ENCODE results near the gene CCM2.

The CCM2 gene

GRCh38 chr7:44995555-44996493, 4.2 kb upstream of the CCM2 start:
- CTCF ChIA-PET: interaction anchor here (0.8 to 2.0 kb wide), 7 partner anchors 13 to 140 kb away, joined by 3 to 6 read pairs (median 4); no protein-coding TSS in a partner anchor
- no peak for DNase-seq (ENCODE audit: extremely low spot score)
- POLR2A ChIA-PET: interaction anchor here (0.7 to 1.0 kb wide), 2 partner anchors 12 to 23 kb away, joined by 3 read pairs; no protein-coding TSS in a partner anchor
- TF ChIP-seq CTCF (IDR thresholded peaks at IDR 0.05; ENCODE audit: control extremely low read depth, extremely low read depth, low read depth, missing control alignments): no peak

- ChIA-PET CTCF (interaction anchor here (2.6 to 3.7 kb wide), 2 partner anchors 10 to 25 kb away, joined by 18 to 19 read pairs; no protein-coding TSS in a partner anchor), POLR2A (interaction anchor here (1.0 to 2.0 kb wide), 2 partner anchors 12 to 17 kb away, joined by 3 to 9 read pairs; no protein-coding TSS in a partner anchor)
- no peak for TF ChIP-seq CTCF (IDR thresholded peaks at IDR 0.05; ENCODE audit: control extremely low read depth, extremely low read depth, low read depth, missing control alignments)
- no peak for DNase-seq (ENCODE audit: extremely low spot score)
Observed at GRCh38 chr7:44998153-44998871, 1.7 kb upstream of the CCM2 start.

- no peak for TF ChIP-seq CTCF (IDR thresholded peaks at IDR 0.05; ENCODE audit: control extremely low read depth, extremely low read depth, low read depth, missing control alignments)
- peak; percentile 94 for DNase-seq (ENCODE audit: extremely low spot score)
- ChIA-PET CTCF (interaction anchor here (1.7 to 3.7 kb wide), 3 partner anchors 11 to 26 kb away, joined by 6 to 19 read pairs (median 18); no protein-coding TSS in a partner anchor), POLR2A (interaction anchor here (0.6 to 2.0 kb wide), 6 partner anchors 14 to 93 kb away, joined by 3 to 13 read pairs (median 7); no protein-coding TSS in a partner anchor)
Observed at GRCh38 chr7:44999245-45000092, 532 bp upstream of the CCM2 start.

GRCh38 chr7:45001138-45001694, 1.2 kb downstream of the CCM2 start:
- CTCF ChIA-PET: interaction anchor here (0.9 to 2.6 kb wide), 14 partner anchors 11 to 511 kb away, joined by 3 to 16 read pairs (median 4); partner anchors contain the start of gene NUDCD3

GRCh38 chr7:45001826-45002225, 1.8 kb downstream of the CCM2 start:
- POLR2A ChIA-PET: interaction anchor here (0.9 to 1.6 kb wide), 2 partner anchors 17 to 28 kb away, joined by 3 to 4 read pairs; no protein-coding TSS in a partner anchor
- no peak for DNase-seq (ENCODE audit: extremely low spot score)
- CTCF ChIA-PET: interaction anchor here (0.7 to 2.6 kb wide), 13 partner anchors 11 to 512 kb away, joined by 3 to 16 read pairs (median 4); partner anchors contain the start of gene NUDCD3
- TF ChIP-seq CTCF (IDR thresholded peaks at IDR 0.05; ENCODE audit: control extremely low read depth, extremely low read depth, low read depth, missing control alignments): no peak

More at GRCh38 chr7:45001138-45001694, 1.2 kb downstream of the CCM2 start:
- no peak for TF ChIP-seq CTCF (IDR thresholded peaks at IDR 0.05; ENCODE audit: control extremely low read depth, extremely low read depth, low read depth, missing control alignments)
- DNase-seq (ENCODE audit: extremely low spot score): peak; percentile 41
- POLR2A ChIA-PET: interaction anchor here (0.7 to 1.6 kb wide), 3 partner anchors 16 to 367 kb away, joined by 3 to 4 read pairs (median 4); no protein-coding TSS in a partner anchor
